Activated T-helper 2 cell treated with anti-CD3 and anti-CD28 coated beads, Interferon-gamma antibody, Interleukin-2, Interleukin-4, amounts not matched to agents 10 μg/mL and 5 μg/mL and 100 μg/mL, durations not matched to agents 14 hours and 24 hours and 36 hours (primary cell): ENCODE measurements around the gene KRTAP4-11. TPM values are rescaled to one million over a fixed set of nuclear protein-coding genes. Genes with fewer than 3 reads are reported as not detected.
"Not testable (repeated sequence)": the region's sequence is repeated elsewhere in the genome, so short reads cannot be mapped to it uniquely, and the experiment has no call there.

Experiments used
- DNase-seq: peaks from one replicate; pipeline ENCODE4 v3.0.0; 2021; ENCODE audit warnings: low spot score
- H3K27ac Mint-ChIP-seq: one replicate; pipeline ENCODE4 v1.8.0; 2021; ENCODE audit warnings: mixed read lengths
- H3K27me3 Mint-ChIP-seq: one replicate; pipeline ENCODE4 v1.8.0; 2021; ENCODE audit warnings: low read depth, mixed read lengths
- H3K36me3 Mint-ChIP-seq: one replicate; pipeline ENCODE4 v1.8.0; 2021; ENCODE audit warnings: low read depth, mixed read lengths
- H3K4me1 Mint-ChIP-seq: one replicate; pipeline ENCODE4 v1.8.0; 2021; ENCODE audit warnings: low read depth, mixed read lengths
- H3K4me3 Mint-ChIP-seq: one replicate; pipeline ENCODE4 v1.8.0; 2021; ENCODE audit warnings: low read depth, mild to moderate bottlenecking, moderate library complexity, mixed read lengths
- H3K9me3 Mint-ChIP-seq: one replicate; pipeline ENCODE4 v1.8.0; 2021; ENCODE audit warnings: mixed read lengths
- intact Hi-C: fragments of 100-400 bp; cut with micrococcal nuclease; formaldehyde crosslinking; loops from one replicate; pipeline ENCODE4 v1.15.1; 2023
- total RNA-seq: library from RNA; stranded (reverse); gene quantifications from 2 replicates; pipeline ENCODE4 v1.2.3, GENCODE V29; 2022

The KRTAP4-11 gene
- total RNA-seq, 1 donor from 2014 or later: not detected

- Mint-ChIP-seq H3K9me3 (peaks cover 4% of the 10 kb centered on the region), H3K4me1 (no peaks in the 10 kb centered on the region), H3K27ac (no peak overlapping the region), H3K4me3 (no peak overlapping the region), H3K36me3 (no peaks in the 10 kb centered on the region), H3K27me3 (peaks cover 6% of the 10 kb centered on the region)
- intact Hi-C loops: no loop called here
- DNase-seq: no peak
Observed at GRCh38 chr17:41096055-41096454, 22.1 kb downstream of the KRTAP4-11 start.

- DNase-seq, H3K9me3 Mint-ChIP-seq, H3K36me3 Mint-ChIP-seq, H3K4me1 Mint-ChIP-seq, H3K4me3 Mint-ChIP-seq, intact Hi-C loops, H3K27ac Mint-ChIP-seq, H3K27me3 Mint-ChIP-seq: not testable (repeated sequence)
Observed at GRCh38 chr17:41088760-41089352, 29.3 kb downstream of the KRTAP4-11 start.

DNA sequence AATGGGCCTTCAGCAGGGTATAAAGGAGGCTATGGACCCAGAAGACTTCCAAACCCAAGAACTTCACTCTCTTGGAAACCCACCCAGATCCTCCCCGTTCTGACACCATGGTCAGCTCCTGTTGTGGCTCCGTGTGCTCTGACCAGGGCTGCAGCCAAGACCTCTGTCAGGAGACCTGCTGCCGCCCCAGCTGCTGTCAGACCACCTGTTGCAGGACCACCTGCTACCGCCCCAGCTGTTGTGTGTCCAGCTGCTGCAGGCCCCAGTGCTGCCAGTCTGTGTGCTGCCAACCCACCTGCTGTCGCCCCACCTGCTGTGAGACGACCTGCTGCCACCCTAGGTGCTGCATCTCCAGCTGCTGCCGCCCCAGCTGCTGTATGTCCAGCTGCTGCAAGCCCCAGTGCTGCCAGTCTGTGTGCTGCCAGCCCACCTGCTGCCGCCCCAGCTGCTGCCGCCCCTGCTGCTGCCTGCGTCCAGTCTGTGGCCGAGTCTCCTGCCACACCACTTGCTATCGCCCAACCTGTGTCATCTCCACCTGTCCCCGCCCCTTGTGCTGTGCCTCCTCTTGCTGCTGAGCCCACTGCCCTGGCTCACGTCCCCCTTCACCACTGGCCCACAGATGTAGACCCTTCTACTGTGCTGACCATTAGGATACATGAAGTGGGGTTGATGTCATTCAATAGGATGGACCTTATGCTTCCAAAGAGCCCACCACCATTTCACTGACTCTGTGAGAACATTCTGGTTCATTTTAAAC, 33.9 kb downstream of the KRTAP4-11 start, which contains the start of gene KRTAP4-7:
Gene KRTAP4-7, plus strand, starts transcription at position 51 of the 757 bp plus-strand sequence. Its CDS starts 57 bp downstream, at position 108.
- H3K27ac Mint-ChIP-seq, H3K9me3 Mint-ChIP-seq, H3K4me3 Mint-ChIP-seq, H3K4me1 Mint-ChIP-seq, H3K36me3 Mint-ChIP-seq, DNase-seq, H3K27me3 Mint-ChIP-seq, intact Hi-C loops: not testable (repeated sequence)

DNA sequence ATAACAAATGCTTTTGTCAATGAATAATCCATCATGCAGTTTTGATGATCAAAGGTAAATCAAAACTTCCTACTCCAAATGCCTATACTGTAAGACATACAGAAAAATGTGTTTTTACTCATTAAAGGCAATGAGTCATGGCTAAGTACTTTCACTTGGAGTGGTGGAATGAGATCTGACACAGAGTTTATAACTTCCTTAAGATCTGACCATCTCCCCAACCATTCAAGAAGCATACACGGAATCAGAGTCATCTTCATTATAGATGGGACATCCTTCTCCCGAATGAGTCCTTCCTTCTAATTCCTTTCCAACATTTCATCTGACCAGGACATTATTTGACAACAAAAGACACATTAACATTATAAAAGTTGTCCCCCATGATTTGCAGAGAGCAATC, 34.7 kb downstream of the KRTAP4-11 start:
- H3K4me1 Mint-ChIP-seq, DNase-seq, intact Hi-C loops, H3K27me3 Mint-ChIP-seq, H3K27ac Mint-ChIP-seq, H3K9me3 Mint-ChIP-seq, H3K4me3 Mint-ChIP-seq, H3K36me3 Mint-ChIP-seq: not testable (repeated sequence)

GRCh38 chr17:41082626-41083025, 35.5 kb downstream of the KRTAP4-11 start:
- intact Hi-C loops: no loop called here
- DNase-seq: no peak
- Mint-ChIP-seq H3K27ac (no peak overlapping the region), H3K4me3 (no peak overlapping the region), H3K36me3 (no peaks in the 10 kb centered on the region), H3K9me3 (no peaks in the 10 kb centered on the region), H3K27me3 (peaks cover 8% of the 10 kb centered on the region), H3K4me1 (no peaks in the 10 kb centered on the region)

GRCh38 chr17:41076788-41077187, 41.4 kb downstream of the KRTAP4-11 start:
- Mint-ChIP-seq H3K4me1 (no peaks in the 10 kb centered on the region), H3K4me3 (no peak overlapping the region), H3K9me3 (no peaks in the 10 kb centered on the region), H3K27ac (no peak overlapping the region), H3K36me3 (no peaks in the 10 kb centered on the region), H3K27me3 (peaks cover 16% of the 10 kb centered on the region)
- intact Hi-C loops: no loop called here
- DNase-seq: no peak

DNA sequence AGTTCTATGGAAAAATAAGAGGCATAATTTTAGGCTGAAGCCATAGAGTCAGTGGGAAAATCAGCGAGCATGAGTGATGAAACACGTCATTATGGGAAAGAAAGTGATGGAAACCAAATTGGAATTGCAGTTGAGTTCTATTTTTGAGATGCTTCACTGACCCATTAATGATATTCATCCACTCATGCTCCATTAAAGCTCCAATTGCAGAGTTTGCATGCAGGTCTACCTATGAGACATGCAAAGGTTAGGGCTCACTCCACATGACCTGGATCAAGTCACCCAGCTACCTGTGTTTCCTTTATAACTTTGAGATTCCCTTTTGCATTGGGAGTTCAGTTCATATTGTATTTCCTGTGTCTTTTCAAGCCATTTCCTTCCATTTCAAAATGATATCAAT, 44.5 kb downstream of the KRTAP4-11 start:
- intact Hi-C loops: no loop called here
- DNase-seq: no peak
- Mint-ChIP-seq H3K36me3 (no peaks in the 10 kb centered on the region), H3K9me3 (no peaks in the 10 kb centered on the region), H3K4me3 (no peak overlapping the region), H3K27ac (no peak overlapping the region), H3K4me1 (no peaks in the 10 kb centered on the region), H3K27me3 (peaks cover 16% of the 10 kb centered on the region)

DNA sequence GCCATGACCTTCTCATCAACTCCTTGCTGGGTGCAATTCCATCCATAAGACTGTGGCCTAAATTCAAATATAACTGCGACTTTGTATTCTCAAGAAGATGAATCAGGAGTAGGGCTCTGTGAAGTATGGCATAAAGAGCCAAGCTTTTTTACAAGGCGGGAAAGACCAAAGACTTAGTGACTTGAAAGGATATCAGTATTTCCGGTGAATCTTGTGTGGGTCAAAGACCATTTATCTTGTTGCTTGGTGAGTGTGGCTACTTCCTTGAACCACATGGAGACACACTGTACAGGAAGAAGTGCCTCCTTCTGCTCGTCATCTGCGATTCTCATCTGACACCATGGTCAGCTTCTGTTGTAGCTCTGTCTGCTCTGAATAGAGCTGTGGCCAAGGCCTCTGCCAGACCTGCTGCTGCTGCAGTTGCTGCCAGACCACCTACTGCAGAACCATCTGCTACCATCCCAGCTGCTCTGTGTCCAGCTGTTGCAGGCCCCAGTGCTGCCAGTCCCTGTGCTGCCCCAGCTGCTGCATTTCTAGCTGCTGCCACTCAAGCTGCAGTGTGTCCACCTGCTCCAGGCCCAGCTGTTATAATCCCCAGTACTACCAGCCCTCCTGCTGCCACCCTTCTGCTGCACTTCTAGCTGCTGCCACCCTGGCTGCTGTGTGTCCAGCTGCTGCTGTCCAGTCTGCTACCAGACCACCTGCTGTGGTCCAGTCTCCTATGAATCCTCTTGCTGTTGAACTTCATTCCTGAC, 46.4 kb downstream of the KRTAP4-11 start:
- Mint-ChIP-seq H3K4me1 (no peaks in the 10 kb centered on the region), H3K27ac (no peak overlapping the region), H3K36me3 (no peaks in the 10 kb centered on the region), H3K4me3 (no peak overlapping the region), H3K27me3 (peaks cover 12% of the 10 kb centered on the region), H3K9me3 (no peaks in the 10 kb centered on the region)
- intact Hi-C loops: no loop called here
- no peak for DNase-seq

DNA sequence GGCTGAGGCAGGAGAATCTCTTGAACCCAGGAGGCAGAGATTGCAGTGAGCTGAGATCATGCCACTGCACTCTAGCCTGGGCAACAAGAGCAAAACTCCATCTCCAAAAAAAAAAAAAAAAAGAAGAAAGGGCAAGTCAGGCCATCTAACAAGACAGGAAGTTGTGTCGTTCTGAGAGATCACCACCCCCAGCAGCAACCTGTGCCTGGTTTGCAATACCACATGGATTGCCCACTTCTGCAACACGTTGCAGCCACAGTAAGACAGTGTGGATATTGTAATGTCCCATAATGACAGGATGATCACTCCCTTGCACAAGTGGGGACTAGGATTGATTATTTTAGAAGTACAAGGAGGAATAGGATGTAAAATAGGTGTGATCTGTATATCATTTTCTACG, 49.1 kb downstream of the KRTAP4-11 start:
- Mint-ChIP-seq H3K4me1 (no peaks in the 10 kb centered on the region), H3K27me3 (peaks cover 2% of the 10 kb centered on the region), H3K27ac (no peak overlapping the region), H3K4me3 (no peak overlapping the region), H3K9me3 (no peaks in the 10 kb centered on the region), H3K36me3 (no peaks in the 10 kb centered on the region)
- intact Hi-C loops: no loop called here
- no peak for DNase-seq

- Mint-ChIP-seq H3K27me3 (peaks cover 9% of the 10 kb centered on the region), H3K36me3 (no peaks in the 10 kb centered on the region), H3K4me3 (no peak overlapping the region), H3K27ac (no peak overlapping the region), H3K9me3 (no peaks in the 10 kb centered on the region), H3K4me1 (no peaks in the 10 kb centered on the region)
- DNase-seq: no peak
- intact Hi-C loops: no loop called here
Observed at GRCh38 chr17:41067281-41067680, 50.9 kb downstream of the KRTAP4-11 start.

Other genes with a start within 250 kb of the KRTAP4-11 start
- gene KRT20, start 233.1 kb downstream of the KRTAP4-11 start, total RNA-seq: not detected in 2 replicates
- not detected in 2 replicates for gene KRT23, start 180.7 kb downstream of the KRTAP4-11 start, total RNA-seq
- gene KRT39, start 151.4 kb downstream of the KRTAP4-11 start, total RNA-seq: not detected in 2 replicates
- gene KRT40, start 134.0 kb downstream of the KRTAP4-11 start, total RNA-seq: not detected in 2 replicates
- gene KRTAP3-3, start 124.2 kb downstream of the KRTAP4-11 start, total RNA-seq: not detected in 2 replicates
- gene KRTAP3-2, start 118.5 kb downstream of the KRTAP4-11 start, total RNA-seq: not detected in 2 replicates
- not detected in 2 replicates for gene KRTAP3-1, start 109.2 kb downstream of the KRTAP4-11 start, total RNA-seq
- not detected in 2 replicates for gene KRTAP1-5, start 91.2 kb downstream of the KRTAP4-11 start, total RNA-seq
- gene KRTAP1-4, start 88.2 kb downstream of the KRTAP4-11 start, total RNA-seq: not detected in 2 replicates
- gene KRTAP1-3, start 83.5 kb downstream of the KRTAP4-11 start, total RNA-seq: not detected in 2 replicates
- gene KRTAP1-1, start 76.9 kb downstream of the KRTAP4-11 start, total RNA-seq: not detected in 2 replicates
- gene KRTAP2-1, start 71.1 kb downstream of the KRTAP4-11 start, total RNA-seq: not detected in 2 replicates
- not detected in 2 replicates for gene KRTAP2-2, start 63.1 kb downstream of the KRTAP4-11 start, total RNA-seq
- gene KRTAP2-3, start 58.3 kb downstream of the KRTAP4-11 start, total RNA-seq: not detected in 2 replicates
- gene KRTAP2-4, start 52.5 kb downstream of the KRTAP4-11 start, total RNA-seq: not detected in 2 replicates
- gene KRTAP4-7, start 34.2 kb downstream of the KRTAP4-11 start, total RNA-seq: not detected in 2 replicates
- gene KRTAP4-8, start 20.2 kb downstream of the KRTAP4-11 start, total RNA-seq: not detected in 2 replicates
- gene KRTAP4-16, start 16.2 kb downstream of the KRTAP4-11 start, total RNA-seq: not detected in 2 replicates
- not detected in 2 replicates for gene KRTAP4-9, start 13.0 kb downstream of the KRTAP4-11 start, total RNA-seq
- not detected in 2 replicates for gene KRTAP4-12, start 5.8 kb upstream of the KRTAP4-11 start, total RNA-seq
- not detected in 2 replicates for gene KRTAP4-6, start 22.2 kb upstream of the KRTAP4-11 start, total RNA-seq
- not detected in 2 replicates for gene KRTAP4-5, start 31.5 kb upstream of the KRTAP4-11 start, total RNA-seq
- not detected in 2 replicates for gene KRTAP4-4, start 42.4 kb upstream of the KRTAP4-11 start, total RNA-seq
- not detected in 2 replicates for gene KRTAP4-3, start 49.8 kb upstream of the KRTAP4-11 start, total RNA-seq
- gene KRTAP4-2, start 59.8 kb upstream of the KRTAP4-11 start, total RNA-seq: not detected in 2 replicates
- not detected in 2 replicates for gene KRTAP4-1, start 66.5 kb upstream of the KRTAP4-11 start, total RNA-seq
- gene KRTAP9-1, start 71.5 kb upstream of the KRTAP4-11 start, total RNA-seq: not detected in 2 replicates
- not detected in 2 replicates for gene KRTAP9-2, start 108.3 kb upstream of the KRTAP4-11 start, total RNA-seq
- not detected in 2 replicates for gene KRTAP9-3, start 114.1 kb upstream of the KRTAP4-11 start, total RNA-seq
- gene KRTAP9-8, start 119.6 kb upstream of the KRTAP4-11 start, total RNA-seq: not detected in 2 replicates
- not detected in 2 replicates for gene KRTAP9-4, start 131.3 kb upstream of the KRTAP4-11 start, total RNA-seq
- not detected in 2 replicates for gene KRTAP9-9, start 137.0 kb upstream of the KRTAP4-11 start, total RNA-seq
- gene KRTAP9-6, start 147.0 kb upstream of the KRTAP4-11 start, total RNA-seq: not detected in 2 replicates
- gene KRTAP9-7, start 157.3 kb upstream of the KRTAP4-11 start, total RNA-seq: not detected in 2 replicates
- not detected in 2 replicates for gene KRTAP29-1, start 184.5 kb upstream of the KRTAP4-11 start, total RNA-seq
- not detected in 2 replicates for gene KRTAP16-1, start 190.9 kb upstream of the KRTAP4-11 start, total RNA-seq
- not detected in 2 replicates for gene KRTAP17-1, start 197.3 kb upstream of the KRTAP4-11 start, total RNA-seq
- not detected in 2 replicates for gene KRT33A, start 232.5 kb upstream of the KRTAP4-11 start, total RNA-seq